Choroid plexus epithelial cell (primary cell): Measurements from ENCODE around the gene CFAP92.
"Not testable (repeated sequence)": the region's sequence is repeated elsewhere in the genome, so short reads cannot be mapped to it uniquely, and the experiment has no call there.

Experiments used
- DNase-seq: peaks from one replicate; pipeline ENCODE4 v3.0.0-alpha.2; 2010; ENCODE audit warnings: low read depth
- H3K4me3 ChIP-seq: 2 replicates; pipeline ENCODE4 v1.5.1; 2011; ENCODE audit warnings: low read depth, mild to moderate bottlenecking, control low read depth, low read length, moderate library complexity
- TF ChIP-seq, protein P1 (sequence below): conservative IDR thresholded peaks from 2 replicates; pipeline ENCODE4 v1.5.1; 2011; ENCODE audit warnings: low read depth, mild to moderate bottlenecking, control low read depth, inconsistent platforms, low read length, moderate library complexity

Gene CFAP92

GRCh38 chr3:128933213-128933921 is 60.5 kb downstream of the CFAP92 start:
- DNase-seq, result no peak
- TF ChIP-seq, protein P1, sequence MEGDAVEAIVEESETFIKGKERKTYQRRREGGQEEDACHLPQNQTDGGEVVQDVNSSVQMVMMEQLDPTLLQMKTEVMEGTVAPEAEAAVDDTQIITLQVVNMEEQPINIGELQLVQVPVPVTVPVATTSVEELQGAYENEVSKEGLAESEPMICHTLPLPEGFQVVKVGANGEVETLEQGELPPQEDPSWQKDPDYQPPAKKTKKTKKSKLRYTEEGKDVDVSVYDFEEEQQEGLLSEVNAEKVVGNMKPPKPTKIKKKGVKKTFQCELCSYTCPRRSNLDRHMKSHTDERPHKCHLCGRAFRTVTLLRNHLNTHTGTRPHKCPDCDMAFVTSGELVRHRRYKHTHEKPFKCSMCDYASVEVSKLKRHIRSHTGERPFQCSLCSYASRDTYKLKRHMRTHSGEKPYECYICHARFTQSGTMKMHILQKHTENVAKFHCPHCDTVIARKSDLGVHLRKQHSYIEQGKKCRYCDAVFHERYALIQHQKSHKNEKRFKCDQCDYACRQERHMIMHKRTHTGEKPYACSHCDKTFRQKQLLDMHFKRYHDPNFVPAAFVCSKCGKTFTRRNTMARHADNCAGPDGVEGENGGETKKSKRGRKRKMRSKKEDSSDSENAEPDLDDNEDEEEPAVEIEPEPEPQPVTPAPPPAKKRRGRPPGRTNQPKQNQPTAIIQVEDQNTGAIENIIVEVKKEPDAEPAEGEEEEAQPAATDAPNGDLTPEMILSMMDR, result no peak
- no peak overlapping the region for H3K4me3 ChIP-seq

DNA sequence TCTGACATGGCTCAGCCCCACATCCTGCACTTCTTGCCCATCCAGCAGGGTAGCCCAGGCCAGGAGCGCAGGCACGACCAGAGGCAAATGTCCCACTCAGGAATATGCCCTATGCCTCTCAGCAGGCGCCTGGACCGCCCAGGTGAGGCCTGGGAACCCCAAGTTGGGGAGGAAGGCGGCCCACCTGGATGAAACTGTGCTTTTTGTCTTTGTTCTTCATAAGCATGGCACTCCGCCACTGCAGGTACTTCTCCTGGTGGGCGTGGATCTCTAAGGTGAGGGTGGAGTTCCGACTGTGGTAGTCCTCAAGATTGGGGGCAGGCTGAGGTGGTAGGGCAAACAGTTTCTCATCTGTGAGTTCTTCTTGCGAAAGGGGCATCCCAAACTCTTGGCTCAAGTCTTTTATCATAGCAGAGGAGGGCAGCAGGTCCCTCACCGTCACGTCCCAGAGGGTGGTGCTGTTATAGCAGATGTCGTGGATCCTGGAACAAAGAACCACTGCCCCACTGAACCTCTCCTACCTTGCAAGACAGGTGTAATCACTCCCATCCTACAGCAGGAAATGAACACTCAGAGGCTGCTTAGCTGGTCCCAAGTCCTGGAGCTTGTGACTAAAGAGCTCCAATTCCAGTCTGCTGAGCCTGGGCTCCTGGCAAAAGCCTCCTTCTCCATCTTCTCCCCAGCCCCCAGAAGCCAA is 61.2 kb downstream of the CFAP92 start:
- no peak for DNase-seq
- TF ChIP-seq, protein P1, result no peak
- no peak overlapping the region for H3K4me3 ChIP-seq

DNA sequence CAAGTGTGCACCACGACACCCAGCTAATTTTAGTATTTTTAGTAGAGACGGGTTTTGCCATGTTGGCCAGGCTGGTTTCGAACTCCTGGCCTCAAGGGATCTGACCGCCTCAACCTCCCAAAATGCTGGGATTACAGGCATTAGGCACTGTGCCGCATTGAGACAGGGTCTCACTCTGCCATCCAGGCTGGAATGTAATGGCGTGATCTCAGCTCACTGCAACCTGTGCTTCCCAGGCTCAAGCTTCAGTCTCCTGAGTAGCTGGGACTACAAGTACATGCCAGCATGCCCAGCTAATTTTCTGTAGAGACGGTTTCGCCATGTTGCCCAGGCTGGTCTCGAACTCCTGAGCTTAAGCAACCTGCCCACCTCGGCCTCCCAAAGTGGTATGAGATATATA is 62.8 kb downstream of the CFAP92 start:
- no peak for DNase-seq
- TF ChIP-seq, protein P1, result no peak
- H3K4me3 ChIP-seq, result no peak overlapping the region

- no peak for DNase-seq
- TF ChIP-seq, protein P1, result no peak
- H3K4me3 ChIP-seq, result no peak overlapping the region
Measured at GRCh38 chr3:128929364-128929763, 64.5 kb downstream of the CFAP92 start.

DNA sequence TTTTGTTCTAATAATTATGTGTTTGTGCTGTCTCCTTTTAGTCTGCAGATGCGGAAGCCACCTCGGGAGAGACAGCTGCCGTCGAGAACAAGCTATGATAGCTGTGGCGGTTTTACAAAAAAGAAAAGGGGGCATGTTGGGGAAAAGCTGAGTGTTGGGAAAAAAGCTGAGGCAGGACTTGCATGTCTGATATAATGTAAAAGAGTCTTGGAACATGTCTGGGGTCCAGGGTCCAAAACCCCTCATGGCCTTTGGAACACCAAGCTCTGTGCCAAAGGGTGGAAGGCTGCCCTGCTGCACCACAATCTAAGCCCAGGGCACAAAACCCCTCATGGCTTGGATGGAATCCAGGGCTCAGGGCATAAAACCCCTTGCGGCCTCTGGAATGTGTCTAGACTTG is 69.9 kb downstream of the CFAP92 start:
- not testable (repeated sequence) for H3K4me3 ChIP-seq, DNase-seq

- H3K4me3 ChIP-seq, result no peak overlapping the region
- TF ChIP-seq, protein P1, result no peak
- no peak for DNase-seq
Measured at GRCh38 chr3:128923576-128923975, 70.3 kb downstream of the CFAP92 start.

DNA sequence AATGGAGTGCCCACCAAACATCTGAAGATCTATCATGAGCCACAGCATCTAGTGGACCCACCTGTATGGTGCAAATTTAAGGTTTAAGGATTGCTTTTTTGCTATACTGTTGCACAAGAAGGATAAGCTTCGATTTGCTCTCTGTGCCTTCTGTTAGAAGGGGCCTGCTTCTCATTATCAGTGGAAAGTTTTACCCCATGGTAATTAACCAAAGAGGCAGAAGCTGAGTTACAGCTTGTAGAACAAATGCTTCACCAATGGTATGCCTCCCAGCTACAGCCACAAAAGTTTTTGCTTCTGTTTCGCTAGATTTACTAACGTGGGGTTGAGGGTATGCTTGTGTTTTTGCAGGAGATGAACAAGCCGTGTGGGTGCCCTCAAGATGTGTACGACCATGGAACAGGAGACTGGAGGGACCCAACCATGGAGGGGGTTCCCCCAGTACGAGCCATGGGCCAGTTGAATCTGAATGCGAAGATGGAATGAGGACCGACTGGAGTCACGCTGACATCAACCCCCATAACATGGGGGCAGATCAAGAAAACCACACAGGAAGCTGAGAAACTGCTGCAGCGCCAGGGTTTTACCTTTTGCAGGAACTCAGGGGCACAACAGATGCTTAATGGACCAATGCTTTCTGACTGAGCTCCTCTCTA is 70.9 kb downstream of the CFAP92 start:
- TF ChIP-seq, protein P1, result no peak
- H3K4me3 ChIP-seq, result no peak overlapping the region
- no peak for DNase-seq
